ENCODE measurements around the gene MASP1. TPM values are rescaled to one million over a fixed set of nuclear protein-coding genes. Genes with fewer than 3 reads are reported as not detected.

The MASP1 gene
- polyA plus RNA-seq (2013, experiment 1 of 2), result 57.8 TPM
- polyA plus RNA-seq (2013, experiment 2 of 2), result 58.9 TPM

GRCh38 chr3:187291512-187292132 is at the start of gene MASP1:
Gene MASP1, minus strand, starts transcription at chr3:187291737. Its CDS starts 105 bp downstream, at chr3:187291632.
- no peaks in the 10 kb centered on the region for H3K9me3 ChIP-seq (ENCODE audit: control insufficient read depth, low read length)
- peak within 1 kb of the TSS; percentile 57 to 77 for H3K4ac ChIP-seq (ENCODE audit: low read depth in 1 of 2, low read length in 2 of 2)
- no peak within 1 kb of the TSS for H2BK15ac ChIP-seq (ENCODE audit: low read depth, poor library complexity, severe bottlenecking)
- peak within 1 kb of the TSS; percentile 81 for H4K8ac ChIP-seq (ENCODE audit: low read length)
- peak within 1 kb of the TSS; percentile 96 for H3K9ac ChIP-seq (ENCODE audit: low read length)
- no peaks in the 10 kb centered on the region for H3K27me3 ChIP-seq (ENCODE audit: control insufficient read depth in 1 of 2, insufficient read depth in 1 of 2, low read length in 2 of 2)
- H3K27ac ChIP-seq (ENCODE audit: low read length, poor library complexity, severe bottlenecking), result no peak within 1 kb of the TSS
- peaks cover 6% of the 10 kb centered on the region for H3K4me1 ChIP-seq (ENCODE audit: control insufficient read depth, insufficient read depth, low read depth, low read length)
- H2AFZ ChIP-seq (ENCODE audit: low read depth, low read length), result peak within 1 kb of the TSS; percentile 88
- H3K23ac ChIP-seq (ENCODE audit: low read length in 2 of 2), result peak within 1 kb of the TSS in 1 of 2 experiments; percentile 57
- DNase-seq, result peak; percentile 73
- H3K36me3 ChIP-seq (ENCODE audit: control insufficient read depth in 1 of 2, insufficient read depth in 2 of 2, low read depth in 1 of 2, low read length in 2 of 2), result no peaks in the 10 kb centered on the region
- H2AK5ac ChIP-seq (ENCODE audit: low read length, severe bottlenecking), result no peak within 1 kb of the TSS
- H3K79me1 ChIP-seq (replicated peaks; ENCODE audit: low read length, poor library complexity, severe bottlenecking), result no peaks in the 10 kb centered on the region
- no peak within 1 kb of the TSS for H2BK5ac ChIP-seq (ENCODE audit: low read depth, low read length, poor library complexity, severe bottlenecking)
- H3K4me3 ChIP-seq (ENCODE audit: insufficient read depth in 1 of 2, low read depth in 1 of 2, low read length in 2 of 2), result peak within 1 kb of the TSS in 1 of 2 experiments; percentile 91
- peak within 1 kb of the TSS; percentile 45 for H4K91ac ChIP-seq (ENCODE audit: low read length)
- peak within 1 kb of the TSS; percentile 8 for H2BK120ac ChIP-seq (ENCODE audit: low read depth, low read length)
- under 1% methylated on average over 7 of the region's 10 CpGs for WGBS
- H3K4me2 ChIP-seq (ENCODE audit: low read length, poor library complexity, severe bottlenecking), result peak within 1 kb of the TSS; percentile 72
- H3K18ac ChIP-seq (ENCODE audit: low read depth in 1 of 2, low read length in 2 of 2), result peak within 1 kb of the TSS; percentile 47 to 93
- H3K14ac ChIP-seq (ENCODE audit: low read length in 2 of 2), result peak within 1 kb of the TSS in 1 of 2 experiments; percentile 91
- peak within 1 kb of the TSS; percentile 20 to 95 for H2BK12ac ChIP-seq (ENCODE audit: low read length in 2 of 2)

GRCh38 chr3:187340578-187340977 is 49.0 kb upstream of the MASP1 start:
- Histone ChIP-seq H3K4ac (ENCODE audit: low read depth in 1 of 2, low read length in 2 of 2) (no peak overlapping the region), H3K9me3 (ENCODE audit: control insufficient read depth, low read length) (no peaks in the 10 kb centered on the region), H3K14ac (ENCODE audit: low read length in 2 of 2) (no peak overlapping the region), H2BK120ac (ENCODE audit: low read depth, low read length) (no peak overlapping the region), H2BK12ac (ENCODE audit: low read length in 2 of 2) (no peak overlapping the region), H2BK5ac (ENCODE audit: low read depth, low read length, poor library complexity, severe bottlenecking) (no peak overlapping the region), H3K18ac (ENCODE audit: low read depth in 1 of 2, low read length in 2 of 2) (no peak overlapping the region), H2BK15ac (ENCODE audit: low read depth, poor library complexity, severe bottlenecking) (no peak overlapping the region), H4K91ac (ENCODE audit: low read length) (no peak overlapping the region), H3K27ac (ENCODE audit: low read length, poor library complexity, severe bottlenecking) (no peak overlapping the region), H3K79me1 (replicated peaks; ENCODE audit: low read length, poor library complexity, severe bottlenecking) (no peaks in the 10 kb centered on the region), H3K4me3 (ENCODE audit: insufficient read depth in 1 of 2, low read depth in 1 of 2, low read length in 2 of 2) (no peak overlapping the region), H3K4me2 (ENCODE audit: low read length, poor library complexity, severe bottlenecking) (no peak overlapping the region), H3K23ac (ENCODE audit: low read length in 2 of 2) (no peak overlapping the region), H2AFZ (ENCODE audit: low read depth, low read length) (no peak overlapping the region), H3K36me3 (ENCODE audit: control insufficient read depth in 1 of 2, insufficient read depth in 2 of 2, low read depth in 1 of 2, low read length in 2 of 2) (no peaks in the 10 kb centered on the region), H3K9ac (ENCODE audit: low read length) (no peak overlapping the region), H2AK5ac (ENCODE audit: low read length, severe bottlenecking) (no peak overlapping the region), H4K8ac (ENCODE audit: low read length) (no peak overlapping the region), H3K4me1 (ENCODE audit: control insufficient read depth, insufficient read depth, low read depth, low read length) (no peaks in the 10 kb centered on the region), H3K27me3 (ENCODE audit: control insufficient read depth in 1 of 2, insufficient read depth in 1 of 2, low read length in 2 of 2) (peaks cover 0 to 18% of the 10 kb centered on the region in 2 experiments)
- DNase-seq, result no peak
- WGBS, result 88% methylated on average over 1 of the region's 1 CpG

- H4K91ac ChIP-seq (ENCODE audit: low read length), result no peak overlapping the region
- no peak for DNase-seq
- H3K4me2 ChIP-seq (ENCODE audit: low read length, poor library complexity, severe bottlenecking), result no peak overlapping the region
- H2BK120ac ChIP-seq (ENCODE audit: low read depth, low read length), result no peak overlapping the region
- no peak overlapping the region for H3K4me3 ChIP-seq (ENCODE audit: insufficient read depth in 1 of 2, low read depth in 1 of 2, low read length in 2 of 2)
- no peak overlapping the region for H3K14ac ChIP-seq (ENCODE audit: low read length in 2 of 2)
- H3K36me3 ChIP-seq (ENCODE audit: control insufficient read depth in 1 of 2, insufficient read depth in 2 of 2, low read depth in 1 of 2, low read length in 2 of 2), result no peaks in the 10 kb centered on the region
- H3K9me3 ChIP-seq (ENCODE audit: control insufficient read depth, low read length), result no peaks in the 10 kb centered on the region
- peak overlapping the region; percentile 5 for H2AFZ ChIP-seq (ENCODE audit: low read depth, low read length)
- H3K18ac ChIP-seq (ENCODE audit: low read depth in 1 of 2, low read length in 2 of 2), result no peak overlapping the region
- H2BK5ac ChIP-seq (ENCODE audit: low read depth, low read length, poor library complexity, severe bottlenecking), result no peak overlapping the region
- no peaks in the 10 kb centered on the region for H3K4me1 ChIP-seq (ENCODE audit: control insufficient read depth, insufficient read depth, low read depth, low read length)
- H3K27ac ChIP-seq (ENCODE audit: low read length, poor library complexity, severe bottlenecking), result no peak overlapping the region
- peaks cover 4 to 21% of the 10 kb centered on the region in 2 experiments for H3K27me3 ChIP-seq (ENCODE audit: control insufficient read depth in 1 of 2, insufficient read depth in 1 of 2, low read length in 2 of 2)
- H2BK15ac ChIP-seq (ENCODE audit: low read depth, poor library complexity, severe bottlenecking), result no peak overlapping the region
- no peak overlapping the region for H4K8ac ChIP-seq (ENCODE audit: low read length)
- no peak overlapping the region for H3K9ac ChIP-seq (ENCODE audit: low read length)
- no peak overlapping the region for H3K4ac ChIP-seq (ENCODE audit: low read depth in 1 of 2, low read length in 2 of 2)
- no peaks in the 10 kb centered on the region for H3K79me1 ChIP-seq (replicated peaks; ENCODE audit: low read length, poor library complexity, severe bottlenecking)
- H2BK12ac ChIP-seq (ENCODE audit: low read length in 2 of 2), result no peak overlapping the region
- no peak overlapping the region for H2AK5ac ChIP-seq (ENCODE audit: low read length, severe bottlenecking)
- no peak overlapping the region for H3K23ac ChIP-seq (ENCODE audit: low read length in 2 of 2)
- 22% methylated on average over 3 of the region's 3 CpGs for WGBS
Observed at GRCh38 chr3:187336322-187336721, 44.8 kb upstream of the MASP1 start.

DNA sequence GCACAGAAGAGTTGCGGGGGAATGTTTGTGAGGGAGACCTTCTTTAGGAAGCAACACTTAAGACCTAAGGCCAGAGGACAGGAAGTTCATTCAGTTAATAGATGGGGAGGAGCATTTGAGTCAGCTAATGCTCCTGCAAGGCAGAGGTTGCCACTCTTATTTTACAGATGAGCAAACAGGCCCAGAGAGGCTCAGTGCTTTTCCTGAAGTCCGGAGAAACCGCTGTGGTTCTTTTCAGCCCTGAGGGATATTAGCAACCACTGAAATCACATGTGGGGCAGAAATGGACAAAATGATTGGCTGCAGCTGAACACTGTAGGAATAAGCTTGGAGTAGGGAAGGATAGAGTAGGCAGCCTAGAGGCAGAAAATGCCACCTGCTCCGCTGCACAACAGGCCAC is 43.4 kb upstream of the MASP1 start:
- H4K8ac ChIP-seq (ENCODE audit: low read length), result no peak overlapping the region
- WGBS, result 85% methylated on average over 4 of the region's 4 CpGs
- H4K91ac ChIP-seq (ENCODE audit: low read length), result no peak overlapping the region
- H3K9me3 ChIP-seq (ENCODE audit: control insufficient read depth, low read length), result no peaks in the 10 kb centered on the region
- no peak overlapping the region for H3K27ac ChIP-seq (ENCODE audit: low read length, poor library complexity, severe bottlenecking)
- no peak overlapping the region for H2AFZ ChIP-seq (ENCODE audit: low read depth, low read length)
- H2AK5ac ChIP-seq (ENCODE audit: low read length, severe bottlenecking), result no peak overlapping the region
- H3K18ac ChIP-seq (ENCODE audit: low read depth in 1 of 2, low read length in 2 of 2), result no peak overlapping the region
- H3K79me1 ChIP-seq (replicated peaks; ENCODE audit: low read length, poor library complexity, severe bottlenecking), result no peaks in the 10 kb centered on the region
- H3K4me1 ChIP-seq (ENCODE audit: control insufficient read depth, insufficient read depth, low read depth, low read length), result no peaks in the 10 kb centered on the region
- H3K9ac ChIP-seq (ENCODE audit: low read length), result no peak overlapping the region
- H3K4me2 ChIP-seq (ENCODE audit: low read length, poor library complexity, severe bottlenecking), result no peak overlapping the region
- H3K14ac ChIP-seq (ENCODE audit: low read length in 2 of 2), result no peak overlapping the region
- no peak overlapping the region for H2BK5ac ChIP-seq (ENCODE audit: low read depth, low read length, poor library complexity, severe bottlenecking)
- H2BK12ac ChIP-seq (ENCODE audit: low read length in 2 of 2), result no peak overlapping the region
- peaks cover 4 to 21% of the 10 kb centered on the region in 2 experiments for H3K27me3 ChIP-seq (ENCODE audit: control insufficient read depth in 1 of 2, insufficient read depth in 1 of 2, low read length in 2 of 2)
- H3K23ac ChIP-seq (ENCODE audit: low read length in 2 of 2), result no peak overlapping the region
- no peaks in the 10 kb centered on the region for H3K36me3 ChIP-seq (ENCODE audit: control insufficient read depth in 1 of 2, insufficient read depth in 2 of 2, low read depth in 1 of 2, low read length in 2 of 2)
- DNase-seq, result no peak
- H3K4ac ChIP-seq (ENCODE audit: low read depth in 1 of 2, low read length in 2 of 2), result no peak overlapping the region
- H3K4me3 ChIP-seq (ENCODE audit: insufficient read depth in 1 of 2, low read depth in 1 of 2, low read length in 2 of 2), result no peak overlapping the region
- H2BK15ac ChIP-seq (ENCODE audit: low read depth, poor library complexity, severe bottlenecking), result no peak overlapping the region
- H2BK120ac ChIP-seq (ENCODE audit: low read depth, low read length), result no peak overlapping the region

Measured in mesenchymal stem cell (in vitro differentiated cells and primary cell).